Keratinocyte (primary cell): ENCODE results near the gene MEAF6. TPM values are rescaled to one million over a fixed set of nuclear protein-coding genes. Genes with fewer than 3 reads are reported as not detected.

Experiments used
- DNase-seq: peaks from one replicate; pipeline ENCODE4 v3.0.0-alpha.2; 2011; ENCODE audit warnings: low read depth, missing footprints, low spot score
- FAIRE-seq: peaks from 2 replicates; lab custom pipeline; 2011; peaks lifted over from hg19 to GRCh38; lab: Jason Lieb, UNC
- H2AFZ ChIP-seq: 2 replicates; pipeline ENCODE4 v1.6.0; 2012; ENCODE audit warnings: low read length, control low read depth, inconsistent platforms; ENCODE audit not compliant: control insufficient read depth
- H3K27ac ChIP-seq: 2 replicates; pipeline ENCODE4 v1.5.1; 2011; ENCODE audit warnings: low read length; ENCODE audit not compliant: control insufficient read depth, insufficient read depth
- H3K27me3 ChIP-seq: 3 replicates; pipeline ENCODE4 v1.6.0; 2011; ENCODE audit warnings: low read length; ENCODE audit not compliant: control insufficient read depth, insufficient read depth; ENCODE audit errors: extremely low read depth
- H3K36me3 ChIP-seq, 2 experiments: 2 replicates in 1 of 2; 3 replicates in 1 of 2; pipeline ENCODE4 v1.5.1; 2011; ENCODE audit warnings: low read length in 2 of 2, mild to moderate bottlenecking in 1 of 2; ENCODE audit not compliant: control insufficient read depth in 2 of 2, insufficient read depth in 2 of 2; ENCODE audit errors: extremely low read depth in 1 of 2
- H3K4me1 ChIP-seq: 3 replicates; pipeline ENCODE4 v1.5.1; 2011; ENCODE audit warnings: low read length; ENCODE audit not compliant: control insufficient read depth, insufficient read depth; ENCODE audit errors: extremely low read depth
- H3K4me2 ChIP-seq: 3 replicates; pipeline ENCODE4 v1.6.0; 2011; ENCODE audit warnings: low read depth, low read length; ENCODE audit not compliant: control insufficient read depth, insufficient read depth; ENCODE audit errors: extremely low read depth
- H3K4me3 ChIP-seq, 3 experiments: fragments of 200-600 bp in 1 of 3; sonication (generic) in 1 of 3; 2 replicates in 2 of 3; 3 replicates in 1 of 3; pipeline ENCODE4 v1.5.1; 2011 to 2016; ENCODE audit warnings: low read length in 3 of 3, mild to moderate bottlenecking in 3 of 3, control low read depth in 2 of 3, inconsistent platforms in 1 of 3, low read depth in 1 of 3, mixed read lengths in 1 of 3, mixed run types in 1 of 3, moderate library complexity in 1 of 3; ENCODE audit not compliant: control insufficient read depth in 2 of 3, insufficient read depth in 2 of 3; ENCODE audit errors: extremely low read depth in 1 of 3
- H3K79me2 ChIP-seq: 2 replicates; pipeline ENCODE4 v1.6.0; 2012; ENCODE audit warnings: low read length; ENCODE audit not compliant: control insufficient read depth, insufficient read depth
- H3K9ac ChIP-seq: 3 replicates; pipeline ENCODE4 v1.6.0; 2011; ENCODE audit warnings: low read length; ENCODE audit not compliant: control insufficient read depth, insufficient read depth; ENCODE audit errors: extremely low read depth
- H3K9me1 ChIP-seq: 3 replicates; pipeline ENCODE4 v1.6.0; 2011; ENCODE audit warnings: low read length; ENCODE audit not compliant: control insufficient read depth, insufficient read depth; ENCODE audit errors: extremely low read depth
- H3K9me3 ChIP-seq: 2 replicates; pipeline ENCODE4 v1.5.1; 2012; ENCODE audit warnings: low read depth, low read length; ENCODE audit not compliant: control insufficient read depth
- H4K20me1 ChIP-seq: 3 replicates; pipeline ENCODE4 v1.6.0; 2011; ENCODE audit warnings: low read length; ENCODE audit not compliant: control insufficient read depth, insufficient read depth; ENCODE audit errors: extremely low read depth
- CTCF ChIP-seq, 3 experiments: IDR thresholded peaks in 1 of 3; conservative IDR thresholded peaks in 1 of 3; optimal IDR thresholded peaks in 1 of 3; 2 replicates in 2 of 3; 3 replicates in 1 of 3; pipeline versions ENCODE3 to v1.5.1; 2011; ENCODE audit warnings: low read length in 3 of 3, mild to moderate bottlenecking in 3 of 3, moderate library complexity in 2 of 3, control low read depth in 1 of 3, inconsistent platforms in 1 of 3; ENCODE audit not compliant: insufficient read depth in 2 of 3; ENCODE audit errors: extremely low read depth in 1 of 3
- EZH2 ChIP-seq: IDR thresholded peaks from one replicate; pipeline ENCODE4 v1.6.1; 2012; ENCODE audit warnings: inconsistent platforms, mild to moderate bottlenecking, low read length, moderate library complexity
- dilution Hi-C: fragments of 300-500 bp; cut with MboI; formaldehyde crosslinking; loops from one replicate; pipeline ENCODE4 v1.7.0; 2020; ENCODE audit warnings: low sequenced_read_pairs; ENCODE audit not compliant: extremely low pct_ligation_motif_present
- polyA plus RNA-seq, 5 experiments: library from polyadenylated mRNA; depleted of rRNA in 3 of 5; stranded (reverse) in 3 of 5; stranded (forward) in 1 of 5; unstranded in 1 of 5; fragments of >200 nt; gene quantifications; 1 replicate in 1 of 5; 2 replicates in 3 of 5; 3 replicates in 1 of 5; pipeline versions ENCODE4 v1.2.1 to v1.2.3, GENCODE V29; 2011 to 2012; ENCODE audit warnings: missing spikeins in 2 of 5, low read depth in 1 of 5, low replicate concordance in 1 of 5

MEAF6 gene
- polyA plus RNA-seq, 1 donor (not counting 4 experiments of a cell fraction or from before 2014, with no cell fraction given): 51.9 TPM

GRCh38 chr1:37486680-37487618 lies 27.6 kb downstream of the MEAF6 start:
- H3K9me3 ChIP-seq: no peaks in the 10 kb centered on the region
- peaks cover 3% of the 10 kb centered on the region for H3K9me1 ChIP-seq
- no peak overlapping the region for H2AFZ ChIP-seq
- peak overlapping the region; percentile 2 for H3K4me2 ChIP-seq
- dilution Hi-C loops: no loop called here
- no peak overlapping the region for H3K4me3 ChIP-seq
- H3K79me2 ChIP-seq: peaks cover 6% of the 10 kb centered on the region
- peaks cover 40% of the 10 kb centered on the region for H3K4me1 ChIP-seq
- FAIRE-seq: peak; percentile 63
- no peaks in the 10 kb centered on the region for H3K27me3 ChIP-seq
- H3K27ac ChIP-seq: peak overlapping the region; percentile 50
- DNase-seq: peak; percentile 69
- peaks cover 15% of the 10 kb centered on the region for H4K20me1 ChIP-seq
- peak overlapping the region; percentile 2 for H3K9ac ChIP-seq
- peaks cover 21 to 26% of the 10 kb centered on the region in 2 experiments for H3K36me3 ChIP-seq
- TF ChIP-seq CTCF (optimal IDR thresholded peaks at IDR 0.05 in 1 of 3, IDR thresholded peaks at IDR 0.05 in 1 of 3, conservative IDR thresholded peaks at IDR 0.05 in 1 of 3; ENCODE audit: extremely low read depth in 1 of 3, insufficient read depth in 2 of 3, low read length in 3 of 3): peak in 2 of 3 experiments; percentile 98
- TF ChIP-seq EZH2: no peak

GRCh38 chr1:37485902-37486679 lies 28.5 kb downstream of the MEAF6 start:
- H3K27me3 ChIP-seq: no peaks in the 10 kb centered on the region
- H3K9ac ChIP-seq: peak overlapping the region; percentile 2
- FAIRE-seq (no peak), DNase-seq (no peak)
- no peak overlapping the region for H3K4me2 ChIP-seq
- H2AFZ ChIP-seq: no peak overlapping the region
- H3K36me3 ChIP-seq: peaks cover 29 to 31% of the 10 kb centered on the region in 2 experiments
- H3K9me1 ChIP-seq: peaks cover 8% of the 10 kb centered on the region
- H3K9me3 ChIP-seq: no peaks in the 10 kb centered on the region
- peak overlapping the region; percentile 50 for H3K27ac ChIP-seq
- H3K4me3 ChIP-seq: no peak overlapping the region
- H3K4me1 ChIP-seq: peaks cover 46% of the 10 kb centered on the region
- peaks cover 22% of the 10 kb centered on the region for H4K20me1 ChIP-seq
- dilution Hi-C loops: no loop called here
- H3K79me2 ChIP-seq: peaks cover 15% of the 10 kb centered on the region
- no peak for TF ChIP-seq CTCF (optimal IDR thresholded peaks at IDR 0.05 in 1 of 3, IDR thresholded peaks at IDR 0.05 in 1 of 3, conservative IDR thresholded peaks at IDR 0.05 in 1 of 3; ENCODE audit: extremely low read depth in 1 of 3, insufficient read depth in 2 of 3, low read length in 3 of 3)
- TF ChIP-seq EZH2: no peak
